GM19025 (cell line): ENCODE measurements around the gene GTF2H1.
"Not testable (repeated sequence)": the region's sequence is repeated elsewhere in the genome, so short reads cannot be mapped to it uniquely, and the experiment has no call there.

Source experiments
- ATAC-seq: cut with Tn5 transposase; IDR thresholded peaks from one replicate; pipeline ENCODE4 v1.9.1; 2021; ENCODE audit warnings: mild to moderate bottlenecking, low read depth, moderate library complexity; ENCODE audit not compliant: unreplicated experiment

Gene GTF2H1

DNA sequence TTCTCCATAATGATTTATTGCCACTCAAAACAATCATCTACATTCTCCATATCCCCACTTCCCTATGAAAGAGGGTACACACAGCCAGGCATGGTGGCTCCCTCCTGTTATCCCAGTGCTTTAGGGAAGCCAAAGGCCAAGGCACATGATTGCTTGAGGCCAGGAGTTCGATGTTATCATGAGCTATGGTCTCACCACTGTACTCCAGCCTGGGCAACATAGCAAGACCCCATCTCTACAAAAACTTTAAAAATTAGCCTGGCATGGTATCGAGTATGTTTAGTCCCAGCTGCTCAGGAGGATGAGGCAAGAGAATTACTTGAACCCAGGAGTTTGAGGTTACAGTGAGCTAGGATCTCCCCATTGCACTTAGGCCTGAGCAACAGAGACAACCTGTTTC, 6.5 kb upstream of the GTF2H1 start:
- ATAC-seq, result no peak

GRCh38 chr11:18317551-18317950, 4.8 kb upstream of the GTF2H1 start:
- no peak for ATAC-seq

DNA sequence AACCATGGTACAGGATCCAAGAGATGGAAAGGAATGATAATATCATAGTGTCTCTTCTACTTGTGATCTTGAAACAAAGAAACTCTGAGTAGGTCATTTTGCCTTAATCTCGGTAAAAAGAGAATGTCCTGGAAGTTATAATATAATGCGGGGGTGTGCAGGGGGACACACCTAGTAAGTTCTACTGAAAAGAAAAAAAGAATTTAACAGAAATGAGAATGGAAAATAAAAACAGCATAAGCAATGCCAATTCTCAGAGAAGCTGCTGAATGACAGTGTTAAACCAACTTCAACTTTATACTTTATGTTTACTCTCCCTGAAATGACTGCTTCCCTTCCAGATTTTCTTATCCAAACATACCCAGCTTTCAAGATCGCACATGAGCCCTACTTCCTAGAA, 2.5 kb upstream of the GTF2H1 start:
- no peak for ATAC-seq

DNA sequence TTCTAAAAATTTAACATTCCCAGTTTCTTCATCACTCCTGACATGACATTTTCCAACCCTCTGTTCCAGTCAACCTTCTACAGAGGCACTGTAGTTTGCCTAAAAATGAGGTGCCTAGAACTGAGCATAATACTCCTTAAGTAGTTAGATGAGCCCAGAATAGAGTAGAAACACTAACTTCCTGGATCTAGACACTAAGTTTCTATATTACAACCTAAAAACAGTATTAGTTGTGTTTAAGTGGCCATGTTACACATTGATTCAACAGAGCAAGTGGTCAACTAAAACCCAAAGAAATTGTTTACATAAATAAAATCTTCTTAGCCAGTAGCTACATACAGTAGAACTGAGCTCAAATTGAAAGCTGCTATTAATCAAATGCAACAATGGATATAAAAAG, 1.8 kb upstream of the GTF2H1 start:
- no peak for ATAC-seq

DNA sequence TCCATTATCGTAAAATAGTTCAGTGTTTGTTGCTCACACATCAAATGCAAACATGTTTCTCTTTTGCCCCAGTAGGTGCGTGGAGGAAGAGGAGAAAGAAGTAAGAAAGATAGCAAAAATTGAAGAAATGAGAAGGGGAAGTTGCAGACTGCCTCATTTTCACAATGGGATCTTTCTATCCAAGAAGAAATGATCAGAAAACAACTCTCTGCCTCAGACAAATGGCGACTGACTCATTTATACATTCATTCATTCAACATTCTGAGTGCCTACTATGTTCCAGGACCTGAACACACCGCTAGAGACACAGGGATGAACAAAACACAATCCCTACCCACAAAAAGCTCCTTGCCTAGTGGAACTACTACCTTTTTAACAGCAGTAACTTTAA, 794 bp upstream of the GTF2H1 start:
- peak; percentile 2 for ATAC-seq

GRCh38 chr11:18322818-18323570, 627 bp downstream of the GTF2H1 start:
- ATAC-seq, result no peak

- ATAC-seq, result not testable (repeated sequence)
Observed at GRCh38 chr11:18323881-18324280, 1.5 kb downstream of the GTF2H1 start.

GRCh38 chr11:18324381-18324780, 2.0 kb downstream of the GTF2H1 start:
- no peak for ATAC-seq

DNA sequence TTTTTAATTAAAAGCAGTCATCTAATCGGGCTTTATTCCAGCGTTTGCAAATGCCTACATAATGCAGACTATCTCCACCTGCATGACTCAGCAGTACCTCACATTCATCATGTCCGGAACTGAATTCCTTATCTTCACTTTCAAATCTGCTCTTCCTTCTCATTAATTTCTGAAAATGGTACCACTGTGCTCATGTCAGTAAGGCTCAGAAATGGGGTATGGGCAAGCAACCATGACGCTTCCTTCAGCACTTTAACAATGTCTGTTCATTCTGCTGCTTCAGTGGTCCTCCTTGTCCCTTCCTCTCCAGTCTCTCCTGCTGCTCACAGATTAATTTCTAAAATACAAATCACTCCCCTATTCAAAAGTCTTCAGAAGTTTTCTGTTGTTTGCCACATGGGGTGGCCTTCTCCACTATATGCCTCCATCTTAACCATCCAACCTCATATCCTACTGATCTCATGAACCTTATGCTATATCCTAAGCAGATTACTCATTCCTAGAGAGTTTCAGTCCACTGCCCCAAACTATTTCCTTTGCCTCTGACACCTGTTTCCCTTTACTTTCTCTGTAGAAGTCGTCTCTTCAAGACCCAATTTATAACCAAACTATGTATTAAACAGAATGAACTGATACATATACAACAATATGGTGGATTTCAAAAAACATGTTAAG, 7.0 kb downstream of the GTF2H1 start:
- no peak for ATAC-seq

DNA sequence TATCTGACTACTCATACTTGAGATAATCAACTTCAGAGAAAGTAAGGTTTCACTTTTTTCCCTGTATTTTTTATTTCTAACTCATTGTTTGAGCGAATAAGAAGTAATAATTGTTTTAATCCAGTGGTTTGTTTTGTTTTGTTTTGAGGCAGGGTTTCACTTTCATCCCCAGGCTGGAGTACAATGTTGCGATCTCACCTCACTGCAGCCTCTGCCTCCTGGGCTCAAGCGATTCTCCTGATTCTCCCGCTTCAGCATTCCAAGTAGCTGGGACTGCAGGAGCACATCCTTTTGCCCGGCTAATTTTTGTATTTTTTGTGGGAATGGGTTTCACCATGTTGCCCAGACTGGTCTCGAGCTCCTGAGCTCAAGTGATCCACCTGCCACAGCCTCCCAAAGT, 8.6 kb downstream of the GTF2H1 start:
- ATAC-seq, result no peak

DNA sequence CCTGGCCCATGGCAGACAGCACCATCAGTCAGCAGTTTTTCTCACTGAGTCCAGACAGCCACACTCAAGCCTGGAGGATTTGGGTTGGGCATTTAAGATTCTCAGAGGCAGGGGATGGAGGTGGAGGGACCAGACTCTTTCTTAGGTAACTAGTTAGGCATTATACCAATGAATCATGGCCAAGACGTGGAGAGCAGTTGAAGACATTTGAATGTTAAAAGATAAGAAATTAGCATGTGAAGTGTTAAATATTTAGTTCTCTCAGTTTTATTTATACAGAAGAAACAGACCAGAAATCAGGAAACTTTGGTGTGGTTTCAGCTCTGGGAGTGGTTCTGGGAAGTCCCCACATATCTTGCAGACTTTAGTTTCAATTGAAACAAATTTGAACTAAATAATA, 9.9 kb downstream of the GTF2H1 start:
- ATAC-seq, result no peak

DNA sequence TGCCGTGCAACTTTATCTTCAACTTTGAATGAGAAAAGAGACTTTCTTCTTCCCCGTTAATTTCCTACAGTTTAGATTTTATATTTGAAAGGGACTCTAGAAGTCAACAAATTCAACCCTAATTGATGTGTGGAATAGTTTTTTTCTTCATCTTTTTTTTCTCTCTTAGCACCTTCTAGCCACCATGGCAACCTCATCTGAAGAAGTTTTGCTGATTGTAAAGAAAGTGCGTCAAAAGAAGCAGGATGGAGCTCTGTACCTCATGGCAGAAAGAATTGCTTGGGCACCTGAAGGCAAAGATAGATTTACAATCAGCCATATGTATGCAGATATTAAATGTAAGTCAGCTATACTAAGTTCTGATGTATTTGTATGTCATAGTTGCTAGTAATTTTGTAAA, 10.5 kb downstream of the GTF2H1 start:
- ATAC-seq, result no peak

DNA sequence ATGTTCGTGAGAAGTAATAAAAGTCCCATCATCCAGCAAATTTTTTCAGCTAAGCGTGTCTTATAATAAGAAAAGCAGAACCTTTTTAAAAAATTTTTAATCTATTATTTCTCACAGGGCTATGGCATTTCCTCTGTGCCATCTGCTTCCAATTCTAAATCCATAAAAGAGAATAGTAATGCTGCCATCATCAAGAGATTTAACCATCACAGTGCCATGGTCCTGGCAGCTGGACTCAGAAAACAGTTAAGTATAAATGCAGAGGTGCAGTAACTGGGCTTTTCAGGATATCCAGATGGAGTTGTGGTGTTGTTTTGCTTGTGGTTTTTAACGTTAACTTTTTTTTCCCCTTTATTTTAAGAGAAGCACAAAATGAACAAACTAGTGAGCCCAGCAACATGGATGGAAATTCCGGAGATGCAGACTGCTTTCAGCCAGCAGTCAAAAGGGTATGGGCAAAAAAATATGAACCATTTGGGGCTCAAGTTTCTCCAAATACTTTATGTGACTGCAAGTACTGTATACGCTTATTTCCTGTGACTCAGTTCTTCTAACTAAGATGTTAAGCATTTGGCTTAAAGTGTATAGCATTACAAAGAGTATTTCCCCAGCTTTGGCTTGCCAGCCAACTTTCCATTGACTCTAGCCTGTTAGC, 25.2 kb downstream of the GTF2H1 start:
- ATAC-seq, result no peak

- ATAC-seq, result no peak
Observed at GRCh38 chr11:18352581-18352980, 30.2 kb downstream of the GTF2H1 start.

GRCh38 chr11:18358646-18359045, 36.3 kb downstream of the GTF2H1 start:
- ATAC-seq, result no peak

DNA sequence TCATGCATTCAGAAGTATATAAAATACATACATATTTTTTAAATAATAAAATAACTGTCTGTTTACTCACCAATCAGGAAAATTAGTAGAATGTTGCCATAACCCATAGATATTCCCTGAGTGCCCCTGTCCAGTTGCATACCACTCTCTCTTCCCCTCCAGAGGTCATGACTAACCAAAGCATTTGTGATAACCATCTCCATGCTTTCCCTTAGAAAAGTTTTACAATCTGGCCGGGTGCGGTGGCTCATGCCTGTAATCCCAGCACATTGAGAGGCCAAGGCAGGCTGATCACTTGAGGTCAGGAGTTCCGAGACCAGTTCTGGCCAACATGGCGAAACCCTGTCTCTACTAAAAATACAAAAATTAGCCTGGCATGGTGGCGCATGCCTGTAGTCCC, 38.8 kb downstream of the GTF2H1 start:
- ATAC-seq, result no peak

DNA sequence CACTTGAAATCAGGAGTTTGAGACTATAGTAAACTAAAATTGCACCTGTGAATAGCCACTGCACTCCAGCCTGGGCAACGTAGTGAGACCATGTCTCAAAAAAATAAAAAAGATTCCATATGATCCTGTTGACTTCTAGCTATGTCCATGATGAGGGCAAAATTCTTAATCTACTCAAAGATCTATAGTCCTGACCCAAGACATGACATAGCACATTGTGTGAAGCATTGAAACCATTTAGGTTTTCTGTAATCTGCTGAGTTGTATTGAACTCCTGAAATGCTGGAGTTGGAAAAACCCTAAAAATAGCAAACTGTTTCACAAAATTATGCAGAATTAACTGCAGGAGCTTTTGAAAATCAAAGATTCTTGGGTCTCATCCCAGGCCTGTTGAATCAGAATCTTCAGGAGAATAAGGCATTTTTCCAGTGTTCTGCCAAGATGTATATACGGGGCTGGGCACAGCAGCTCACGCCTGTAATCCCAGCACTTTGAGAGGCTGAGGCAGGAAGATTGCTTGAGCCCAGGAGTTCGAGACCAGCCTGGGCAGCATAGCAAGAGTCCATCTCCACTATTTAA, 42.2 kb downstream of the GTF2H1 start:
- no peak for ATAC-seq

DNA sequence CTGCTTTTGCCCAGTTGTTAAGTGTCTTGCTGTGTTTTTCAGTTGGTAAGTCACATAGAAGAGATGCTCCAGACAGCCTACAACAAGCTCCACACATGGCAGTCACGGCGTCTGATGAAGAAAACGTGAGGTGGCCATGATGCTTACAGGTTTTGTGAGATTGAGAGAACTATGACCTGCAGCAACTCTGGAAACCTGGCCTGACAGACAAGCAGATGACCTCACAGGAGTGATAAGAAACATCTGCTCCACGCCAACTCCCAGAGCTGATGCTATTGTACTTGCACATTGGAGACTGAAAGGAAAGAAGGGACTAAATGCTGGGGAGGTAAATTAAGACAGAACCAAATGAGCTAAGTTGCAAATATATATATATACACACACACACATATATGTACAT, 43.4 kb downstream of the GTF2H1 start:
- ATAC-seq, result no peak

GRCh38 chr11:18366286-18366685, 43.9 kb downstream of the GTF2H1 start:
- no peak for ATAC-seq

- no peak for ATAC-seq
Observed at GRCh38 chr11:18367431-18367830, 45.1 kb downstream of the GTF2H1 start.

DNA sequence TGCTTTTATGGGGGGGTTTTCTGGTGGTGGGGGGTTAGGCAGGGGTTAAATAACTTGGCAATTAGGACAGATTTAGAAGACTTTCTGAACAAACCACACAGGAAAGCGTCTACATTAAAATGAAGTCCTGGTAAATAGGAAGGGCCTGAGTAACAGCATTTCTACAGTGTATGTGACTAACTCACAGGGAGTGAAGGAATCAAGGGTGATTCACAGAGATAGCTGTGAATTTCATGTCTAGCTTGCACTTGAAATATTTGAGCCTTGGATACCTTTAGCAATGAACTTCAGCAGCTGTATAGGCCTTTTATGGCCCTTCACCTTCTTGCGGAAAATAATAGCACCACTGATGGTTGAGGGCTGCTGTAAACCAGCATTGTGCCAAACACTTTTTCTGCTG, 45.9 kb downstream of the GTF2H1 start:
- no peak for ATAC-seq
